IPS-15b (cell line): Measurements from ENCODE around the gene NRIP2.

ENCODE experiments used
- H3K27me3 ChIP-seq: one replicate; pipeline ENCODE4 v1.6.1; 2013; ENCODE audit warnings: low read length; ENCODE audit not compliant: control insufficient read depth, insufficient read depth
- H3K36me3 ChIP-seq: one replicate; pipeline ENCODE4 v1.6.1; 2013; ENCODE audit warnings: low read length; ENCODE audit not compliant: control insufficient read depth, insufficient read depth
- H3K4me1 ChIP-seq: one replicate; pipeline ENCODE4 v1.6.1; 2013; ENCODE audit warnings: mild to moderate bottlenecking, low read length; ENCODE audit not compliant: control insufficient read depth, insufficient read depth
- H3K4me3 ChIP-seq: one replicate; pipeline ENCODE4 v1.5.1; 2013; ENCODE audit warnings: low read depth, low read length
- H3K9ac ChIP-seq: one replicate; pipeline ENCODE4 v1.6.1; 2013; ENCODE audit warnings: low read depth, mild to moderate bottlenecking, low read length
- H3K9me3 ChIP-seq: one replicate; pipeline ENCODE4 v1.6.1; 2013; ENCODE audit warnings: mild to moderate bottlenecking, low read length; ENCODE audit not compliant: control insufficient read depth, insufficient read depth

NRIP2 gene

DNA sequence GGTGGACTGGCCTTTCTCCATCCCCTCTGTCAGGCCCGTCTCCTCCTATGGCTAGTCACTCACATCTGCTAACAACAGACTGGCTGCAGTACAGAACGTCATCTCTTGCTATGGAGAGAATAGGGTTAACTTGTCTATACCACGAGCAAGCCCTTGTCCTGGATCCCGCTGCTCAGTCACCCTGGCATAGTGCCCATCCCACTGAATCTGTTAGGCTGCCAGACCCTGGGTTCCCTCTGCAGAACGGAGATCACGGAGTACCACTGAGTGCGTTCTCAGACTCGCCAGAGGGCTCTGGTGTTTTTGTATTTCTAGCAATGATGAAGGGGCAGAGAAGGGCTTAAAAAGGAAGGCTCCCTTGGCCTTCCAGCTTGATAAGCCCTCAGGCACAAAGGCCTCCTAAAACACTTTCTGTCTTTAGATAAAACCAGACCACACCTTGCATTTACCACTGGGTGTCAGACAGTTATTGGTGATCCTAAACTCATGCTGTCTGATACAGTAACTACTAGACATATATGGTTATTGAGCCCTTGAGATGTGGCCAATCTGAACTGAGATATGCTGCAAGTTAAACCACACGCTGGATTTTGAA is 6.3 kb upstream of the NRIP2 start:
- H3K9me3 ChIP-seq: no peaks in the 10 kb centered on the region
- H3K27me3 ChIP-seq: no peaks in the 10 kb centered on the region
- peaks cover 4% of the 10 kb centered on the region for H3K4me1 ChIP-seq
- H3K4me3 ChIP-seq: no peak overlapping the region
- no peak overlapping the region for H3K9ac ChIP-seq
- H3K36me3 ChIP-seq: peaks cover 2% of the 10 kb centered on the region

GRCh38 chr12:2836574-2836973 is 1.7 kb upstream of the NRIP2 start:
- H3K36me3 ChIP-seq: peaks cover 2% of the 10 kb centered on the region
- H3K27me3 ChIP-seq: no peaks in the 10 kb centered on the region
- H3K9me3 ChIP-seq: no peaks in the 10 kb centered on the region
- peaks cover 2% of the 10 kb centered on the region for H3K4me1 ChIP-seq
- H3K4me3 ChIP-seq: no peak overlapping the region
- no peak overlapping the region for H3K9ac ChIP-seq

DNA sequence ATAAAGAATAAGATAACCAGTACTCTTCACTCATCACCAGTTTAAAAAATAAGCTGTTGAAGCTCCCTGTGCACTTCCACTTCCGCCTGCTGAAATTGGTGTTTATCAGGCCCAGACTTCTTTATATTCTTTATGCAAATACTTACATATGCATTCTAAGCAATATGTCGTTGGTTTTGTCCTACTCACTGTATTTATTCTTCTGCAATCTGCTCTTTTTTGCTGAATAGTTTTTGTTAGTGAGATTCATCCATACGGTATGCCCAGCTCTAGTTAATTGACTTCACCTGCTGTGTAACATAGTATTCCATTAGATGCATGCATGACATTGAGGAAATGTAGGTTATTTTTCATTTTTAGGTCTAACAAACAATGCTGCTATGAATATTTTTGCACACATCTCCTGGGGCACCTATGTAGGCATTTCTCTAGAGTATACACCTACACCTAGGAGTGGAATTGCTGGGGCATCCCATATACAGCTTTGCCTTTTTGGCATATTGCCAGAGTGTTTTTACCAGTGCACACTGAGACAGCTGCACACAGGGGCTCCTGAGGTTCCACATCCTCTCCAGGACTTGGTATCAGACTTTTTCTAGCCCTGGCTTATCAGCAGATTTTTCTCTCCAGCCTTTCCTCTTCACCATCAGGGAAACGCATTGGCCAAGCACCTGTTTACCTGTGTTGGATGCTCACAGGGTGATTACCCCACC is 1.0 kb upstream of the NRIP2 start:
- no peak overlapping the region for H3K9ac ChIP-seq
- H3K4me1 ChIP-seq: peaks cover 2% of the 10 kb centered on the region
- no peaks in the 10 kb centered on the region for H3K27me3 ChIP-seq
- no peak overlapping the region for H3K4me3 ChIP-seq
- H3K9me3 ChIP-seq: no peaks in the 10 kb centered on the region
- H3K36me3 ChIP-seq: peaks cover 2% of the 10 kb centered on the region

GRCh38 chr12:2833810-2834209 is 1.0 kb downstream of the NRIP2 start:
- H3K36me3 ChIP-seq: peaks cover 5% of the 10 kb centered on the region
- peaks cover 2% of the 10 kb centered on the region for H3K4me1 ChIP-seq
- H3K4me3 ChIP-seq: no peak overlapping the region
- H3K27me3 ChIP-seq: no peaks in the 10 kb centered on the region
- H3K9ac ChIP-seq: no peak overlapping the region
- H3K9me3 ChIP-seq: no peaks in the 10 kb centered on the region

- H3K9ac ChIP-seq: no peak overlapping the region
- no peaks in the 10 kb centered on the region for H3K27me3 ChIP-seq
- no peak overlapping the region for H3K4me3 ChIP-seq
- peaks cover 2% of the 10 kb centered on the region for H3K4me1 ChIP-seq
- H3K9me3 ChIP-seq: no peaks in the 10 kb centered on the region
- H3K36me3 ChIP-seq: peaks cover 5% of the 10 kb centered on the region
Measured at GRCh38 chr12:2833327-2833726, 1.5 kb downstream of the NRIP2 start.

GRCh38 chr12:2832550-2833127 is 2.2 kb downstream of the NRIP2 start:
- Histone ChIP-seq H3K9ac (no peak overlapping the region), H3K9me3 (no peaks in the 10 kb centered on the region), H3K4me3 (no peak overlapping the region), H3K27me3 (no peaks in the 10 kb centered on the region), H3K4me1 (peaks cover 2% of the 10 kb centered on the region), H3K36me3 (peaks cover 8% of the 10 kb centered on the region)

DNA sequence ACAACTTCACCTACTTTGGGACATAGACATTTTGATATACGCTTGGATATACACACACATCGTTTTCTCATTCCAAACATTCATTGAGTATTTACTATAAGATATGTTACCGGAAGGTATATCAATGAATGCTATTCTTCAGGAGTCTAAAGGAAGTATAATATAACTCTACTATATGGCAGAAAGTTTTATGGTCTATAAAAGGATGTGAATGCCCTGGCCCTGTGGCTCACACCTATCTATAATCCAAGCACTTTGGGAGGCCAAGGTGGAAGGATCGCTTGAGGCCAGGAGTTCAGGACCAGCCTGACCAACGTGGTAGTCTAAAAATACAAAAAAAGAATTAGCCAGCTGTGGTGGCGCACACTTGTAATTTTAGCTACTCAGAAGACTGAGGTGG is 5.6 kb downstream of the NRIP2 start:
- Histone ChIP-seq H3K4me1 (peaks cover 13% of the 10 kb centered on the region), H3K9ac (no peak overlapping the region), H3K4me3 (no peak overlapping the region), H3K36me3 (peaks cover 19% of the 10 kb centered on the region), H3K27me3 (no peaks in the 10 kb centered on the region), H3K9me3 (no peaks in the 10 kb centered on the region)

DNA sequence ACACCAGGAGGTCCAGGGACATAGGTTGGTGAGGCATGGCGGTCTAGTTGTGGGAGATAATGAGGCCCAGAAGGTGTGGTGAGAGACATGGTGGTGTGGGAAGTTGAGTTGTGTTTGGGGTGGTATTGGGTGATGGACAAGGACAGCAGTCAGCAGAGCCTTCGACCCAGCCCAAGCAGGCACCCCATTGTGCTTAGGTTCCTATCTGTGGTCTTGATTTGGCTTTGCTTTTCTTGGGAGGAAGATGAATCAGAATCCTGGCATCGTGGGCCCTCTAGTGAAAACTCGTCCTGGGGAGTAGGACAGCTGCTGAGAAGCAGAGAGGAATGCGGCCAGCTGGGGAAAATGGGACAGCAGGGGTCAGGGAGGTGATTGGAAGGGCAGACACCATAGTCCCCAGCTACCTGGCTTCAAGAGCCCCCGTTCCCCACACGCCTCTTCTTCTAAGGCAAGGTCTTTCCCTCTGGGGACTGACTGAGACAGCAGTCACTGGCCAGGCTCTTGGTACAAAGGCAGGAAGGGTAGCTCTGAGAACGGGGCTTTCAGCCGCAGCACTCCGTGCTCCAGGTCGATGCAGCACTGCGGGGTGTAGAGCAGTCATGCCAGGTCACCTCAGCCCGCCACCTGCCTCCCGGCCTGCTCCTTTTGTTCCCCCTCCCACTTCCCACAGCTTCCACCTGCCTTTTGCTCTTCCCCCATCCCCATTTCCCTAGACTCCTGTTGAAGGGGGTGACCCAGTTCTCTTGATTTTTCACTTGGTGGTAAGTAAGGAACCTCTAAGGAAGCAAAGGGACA is 7.9 kb downstream of the NRIP2 start:
- H3K27me3 ChIP-seq: no peaks in the 10 kb centered on the region
- peaks cover 39% of the 10 kb centered on the region for H3K36me3 ChIP-seq
- H3K4me3 ChIP-seq: no peak overlapping the region
- no peak overlapping the region for H3K9ac ChIP-seq
- no peaks in the 10 kb centered on the region for H3K9me3 ChIP-seq
- peaks cover 13% of the 10 kb centered on the region for H3K4me1 ChIP-seq

DNA sequence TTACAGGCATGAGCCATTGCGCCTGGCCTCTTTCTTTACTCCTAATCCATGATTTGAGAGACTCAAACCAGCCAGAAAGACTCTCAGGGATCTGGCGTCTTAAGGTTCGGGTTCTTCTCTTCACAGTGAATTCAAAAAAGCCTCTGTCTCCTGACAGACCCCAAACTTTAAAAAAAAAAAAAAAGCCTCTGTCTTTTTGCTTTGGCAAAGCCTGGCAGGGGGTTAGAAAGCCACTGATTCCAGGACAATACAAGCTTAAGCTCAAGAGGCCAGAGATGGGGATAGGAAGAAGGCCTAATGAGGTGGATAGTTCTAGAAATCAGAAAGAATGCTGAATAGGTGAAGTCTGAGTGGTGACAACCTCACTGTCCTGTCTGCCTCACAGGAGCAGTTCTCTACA is 8.8 kb downstream of the NRIP2 start:
- H3K27me3 ChIP-seq: no peaks in the 10 kb centered on the region
- peaks cover 46% of the 10 kb centered on the region for H3K36me3 ChIP-seq
- no peak overlapping the region for H3K9ac ChIP-seq
- peaks cover 13% of the 10 kb centered on the region for H3K4me1 ChIP-seq
- H3K4me3 ChIP-seq: no peak overlapping the region
- no peaks in the 10 kb centered on the region for H3K9me3 ChIP-seq

DNA sequence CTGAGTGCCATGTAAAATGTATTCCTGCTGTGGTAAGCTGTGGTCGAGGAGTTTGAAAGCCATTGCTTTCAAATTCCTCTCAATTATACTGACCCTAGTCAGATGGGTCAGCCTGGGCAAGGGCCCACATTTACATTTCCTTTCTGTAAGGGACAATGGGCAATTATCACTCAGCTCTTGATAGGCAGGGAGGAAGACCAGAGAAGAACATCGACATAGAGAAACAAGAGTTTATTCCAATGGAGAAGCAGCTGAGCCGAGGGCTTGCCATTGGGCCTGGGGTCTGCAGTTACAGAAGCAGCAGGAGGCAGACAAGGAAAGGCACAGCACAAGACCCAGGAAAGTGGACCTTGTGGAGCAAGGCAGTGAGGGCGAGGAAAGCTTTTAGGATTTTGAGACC is 9.7 kb downstream of the NRIP2 start:
- peaks cover 15% of the 10 kb centered on the region for H3K4me1 ChIP-seq
- H3K27me3 ChIP-seq: no peaks in the 10 kb centered on the region
- peak overlapping the region; percentile 47 for H3K9ac ChIP-seq
- no peak overlapping the region for H3K4me3 ChIP-seq
- peaks cover 51% of the 10 kb centered on the region for H3K36me3 ChIP-seq
- no peaks in the 10 kb centered on the region for H3K9me3 ChIP-seq

DNA sequence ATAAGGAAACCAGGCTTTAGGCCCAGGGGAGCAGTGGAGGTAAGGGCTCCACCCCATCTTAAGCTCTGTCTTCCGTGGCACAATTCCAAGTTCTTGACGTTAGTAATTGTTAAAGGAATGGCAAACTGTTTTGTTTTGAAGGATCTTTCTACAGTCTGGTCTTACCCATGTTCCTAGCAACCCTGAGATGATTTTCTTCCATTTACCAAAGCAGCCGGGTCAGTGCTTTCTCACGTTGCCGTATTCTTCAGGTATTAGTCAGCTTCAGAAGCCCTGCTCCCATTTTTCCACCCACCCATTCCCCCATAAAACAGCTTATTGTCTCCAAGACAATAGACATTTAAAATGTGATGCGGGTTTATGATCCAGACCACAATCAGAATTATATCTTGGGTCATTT is 10.3 kb downstream of the NRIP2 start:
- no peaks in the 10 kb centered on the region for H3K9me3 ChIP-seq
- H3K4me1 ChIP-seq: peaks cover 16% of the 10 kb centered on the region
- no peaks in the 10 kb centered on the region for H3K27me3 ChIP-seq
- H3K9ac ChIP-seq: no peak overlapping the region
- H3K36me3 ChIP-seq: peaks cover 49% of the 10 kb centered on the region
- H3K4me3 ChIP-seq: no peak overlapping the region
